CMK (cell line): ENCODE results near the gene SCT.

Experiments used
- DNase-seq: peaks from one replicate; pipeline ENCODE4 v3.0.0-alpha.2; 2010; ENCODE audit warnings: low read depth

The SCT gene

DNA sequence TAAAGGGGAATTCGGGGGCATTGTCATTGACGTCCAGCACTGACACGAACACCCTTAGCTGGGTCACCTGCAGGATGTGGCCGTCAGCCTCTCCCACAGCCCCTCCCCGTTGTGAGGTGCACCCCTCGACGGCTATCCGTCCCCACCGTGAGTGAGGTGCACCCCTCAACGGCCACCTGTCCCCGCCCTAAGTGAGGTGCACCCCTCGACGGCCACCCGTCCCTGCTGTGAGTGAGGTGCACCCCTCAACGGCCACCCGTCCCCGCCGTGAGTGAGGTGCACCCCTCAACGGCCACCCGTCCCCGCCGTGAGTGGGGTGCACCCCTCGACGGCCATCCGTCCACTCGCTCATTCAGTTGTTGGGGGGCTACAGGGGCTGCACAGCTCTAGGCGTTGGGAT is 5.1 kb downstream of the SCT start:
- DNase-seq = no peak

GRCh38 chr11:620935-621814 is 5.8 kb downstream of the SCT start:
- no peak for DNase-seq

DNA sequence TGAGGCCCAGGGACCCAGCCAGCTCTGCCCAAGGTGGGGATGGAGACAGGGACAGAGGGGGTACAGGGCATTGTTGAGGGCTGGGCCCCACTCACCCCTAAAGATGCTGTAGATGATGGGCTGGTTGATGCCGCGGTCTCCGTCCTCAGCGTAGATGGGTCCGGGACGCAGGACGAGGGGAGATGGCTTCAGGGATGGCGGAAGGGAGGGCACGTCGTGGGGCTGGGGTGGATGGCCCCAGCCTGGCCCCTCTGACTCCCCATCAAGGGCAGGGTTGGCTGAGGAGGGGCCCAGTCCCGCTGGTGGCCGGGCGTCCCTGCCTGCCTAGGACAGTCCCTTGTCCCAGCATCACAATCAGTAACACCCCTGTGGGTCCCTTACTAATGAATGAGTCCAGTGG is 6.8 kb downstream of the SCT start:
- DNase-seq = no peak

DNA sequence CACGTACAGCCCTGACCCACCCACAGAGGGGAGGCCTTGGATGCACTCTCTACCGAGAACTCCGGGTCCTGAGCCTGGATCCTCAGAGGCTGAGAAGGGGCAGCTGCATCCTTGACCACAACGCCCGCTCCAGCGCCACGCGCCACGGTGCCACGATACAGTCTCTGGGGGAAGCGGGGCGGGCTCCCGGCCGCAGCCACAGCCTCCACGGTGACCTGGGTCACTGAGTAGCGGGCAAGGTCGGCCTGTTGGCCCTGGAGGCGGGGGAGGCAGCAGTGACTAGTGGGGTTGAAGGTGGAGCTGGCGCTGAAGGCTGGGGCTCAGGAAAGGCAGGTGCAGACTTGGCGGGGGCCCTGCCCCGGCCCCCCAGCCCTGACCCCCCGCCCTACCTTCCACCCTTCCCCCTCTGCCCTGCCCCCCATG is 7.3 kb downstream of the SCT start:
- no peak for DNase-seq

GRCh38 chr11:618856-619627 is 7.9 kb downstream of the SCT start:
- DNase-seq = no peak

DNA sequence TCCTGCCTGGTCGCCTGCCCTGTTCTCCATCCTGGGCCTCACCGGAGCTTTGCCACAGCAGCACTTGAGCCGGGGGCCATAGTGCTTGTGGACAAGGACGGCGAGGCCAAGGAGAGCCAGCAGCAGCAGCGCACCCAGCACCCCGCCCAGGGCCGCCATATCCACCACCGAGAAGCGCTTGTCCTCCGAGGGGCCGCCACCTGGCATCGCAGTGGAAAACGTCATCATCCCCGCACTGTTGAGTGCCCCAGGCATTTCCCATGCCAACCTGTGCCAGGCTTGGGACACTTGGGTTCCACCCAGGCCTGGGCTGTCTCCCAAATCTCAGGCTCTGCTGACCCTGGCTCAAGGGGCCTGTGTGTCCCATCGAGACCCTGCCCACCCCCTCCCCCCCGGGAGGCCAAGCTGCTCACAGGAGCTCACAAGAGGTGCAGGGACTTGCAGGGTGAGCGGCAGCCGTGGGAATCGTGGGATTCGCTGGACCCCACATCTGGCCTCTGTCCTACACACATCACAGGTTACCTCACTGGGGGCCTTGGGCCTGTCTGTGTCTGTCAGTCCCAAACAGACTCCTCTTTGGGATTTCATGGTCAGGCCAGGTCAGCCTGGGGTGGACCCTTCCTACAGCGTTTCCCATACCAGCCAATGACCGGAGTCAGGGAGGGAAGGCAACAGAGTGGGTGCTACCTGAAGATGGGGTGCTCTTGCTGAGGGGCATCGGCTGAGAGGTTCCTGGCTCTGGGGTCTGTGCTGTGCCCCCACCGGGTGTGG is 8.9 kb downstream of the SCT start:
- no peak for DNase-seq

DNA sequence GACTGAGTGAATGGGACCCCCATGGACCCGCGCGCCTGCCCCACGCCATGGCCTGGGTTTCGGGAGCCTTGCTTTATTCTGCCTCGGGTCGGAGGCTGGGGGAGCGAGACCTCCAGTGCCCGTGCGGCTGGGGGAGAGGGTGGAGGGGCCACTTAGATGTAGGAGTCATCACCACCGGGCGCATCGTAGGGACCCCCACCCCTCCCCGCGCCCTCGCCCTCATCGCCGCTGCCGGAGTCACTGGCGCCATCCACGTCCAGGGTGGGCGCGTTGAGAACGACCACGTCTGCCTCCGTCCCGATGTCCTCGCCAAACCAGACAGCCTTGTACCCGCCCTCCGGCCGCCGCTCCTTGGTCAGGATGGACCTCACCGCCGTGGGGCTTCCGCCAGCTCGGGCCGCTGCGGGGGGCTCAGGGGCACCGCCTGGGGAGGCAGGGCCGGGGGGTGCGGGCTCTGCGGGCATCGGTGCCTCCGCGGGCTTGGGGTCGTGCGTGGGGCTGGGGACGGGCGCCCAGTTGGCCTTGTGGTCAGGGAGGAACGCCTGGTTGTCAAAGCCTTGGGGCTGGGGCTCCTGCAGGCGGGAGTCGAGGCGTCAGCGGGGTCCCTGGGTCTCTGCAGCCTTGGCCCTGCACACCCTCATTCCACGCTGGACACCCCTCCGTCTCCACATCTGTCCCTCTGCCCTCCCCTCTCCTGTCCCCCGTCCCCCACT is 9.6 kb downstream of the SCT start:
- DNase-seq = no peak

- DNase-seq = no peak
Observed at GRCh38 chr11:616320-617198, 10.4 kb downstream of the SCT start.

GRCh38 chr11:615504-616319 is 11.3 kb downstream of the SCT start, which contains the start of gene IRF7:
Gene IRF7, minus strand, starts transcription at chr11:615950. Its CDS starts 586 bp downstream, at chr11:615364.
- DNase-seq = peak; percentile 52

- no peak for DNase-seq
Observed at GRCh38 chr11:614623-615503, 12.1 kb downstream of the SCT start.

GRCh38 chr11:614021-614622 is 12.9 kb downstream of the SCT start:
- no peak for DNase-seq

GRCh38 chr11:613369-613968 is 13.5 kb downstream of the SCT start:
- no peak for DNase-seq

DNA sequence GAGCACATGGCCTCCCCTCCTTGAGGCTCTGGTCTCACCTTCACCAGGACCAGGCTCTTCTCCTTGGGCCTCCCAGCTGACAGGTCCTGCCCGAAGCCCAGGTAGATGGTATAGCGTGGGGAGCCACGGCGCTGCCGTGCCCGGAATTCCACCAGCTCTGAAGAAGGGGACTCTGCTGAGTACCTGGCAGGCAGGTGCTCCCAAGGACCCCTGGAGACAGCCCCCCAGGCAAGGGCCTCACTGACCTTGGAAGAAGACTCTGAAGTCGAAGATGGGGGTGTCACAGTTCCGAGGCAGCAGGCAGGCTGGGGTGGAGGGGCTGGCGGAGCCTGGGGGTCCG is 14.1 kb downstream of the SCT start:
- no peak for DNase-seq

- DNase-seq = no peak
Observed at GRCh38 chr11:612201-612960, 14.6 kb downstream of the SCT start.

GRCh38 chr11:611001-611996 is 15.7 kb downstream of the SCT start:
- DNase-seq = no peak

DNA sequence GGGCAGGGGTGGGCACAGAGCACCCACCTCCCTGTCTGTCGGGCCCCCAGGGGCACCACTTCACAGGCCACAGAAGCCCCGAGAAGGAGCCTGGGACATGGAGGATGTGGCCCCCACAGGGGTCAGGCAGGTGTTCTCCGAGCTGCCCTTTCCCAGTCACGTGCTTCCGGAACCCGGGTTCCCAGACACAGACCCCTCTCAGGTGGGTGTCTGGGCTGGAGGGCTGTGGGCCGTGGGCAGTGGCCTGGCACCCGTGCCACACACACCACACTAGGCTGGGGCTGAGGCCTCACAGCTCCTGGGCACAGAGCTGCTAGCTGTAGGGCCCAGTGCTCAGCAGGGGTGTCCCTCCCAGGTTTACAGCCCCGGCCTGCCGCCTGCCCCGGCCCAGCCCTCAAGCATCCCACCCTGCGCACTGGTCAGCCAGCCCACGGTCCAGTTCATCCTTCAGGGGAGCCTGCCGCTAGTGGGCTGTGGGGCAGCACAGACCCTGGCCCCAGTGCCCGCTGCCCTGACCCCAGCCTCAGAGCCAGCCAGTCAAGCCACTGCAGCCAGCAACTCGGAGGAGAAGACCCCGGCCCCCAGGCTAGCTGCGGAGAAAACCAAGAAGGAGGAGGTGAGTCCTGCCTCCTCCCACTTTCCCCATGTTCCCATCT is 16.7 kb downstream of the SCT start:
- no peak for DNase-seq
